A549 (cell line): ENCODE measurements around the gene CLDN7. TPM values are rescaled to one million over a fixed set of nuclear protein-coding genes. Genes with fewer than 3 reads are reported as not detected.

Experiments used
- ATAC-seq, 2 experiments: fragments of 200-7000 bp in 1 of 2; fragments of >200 bp in 1 of 2; cut with Nextera tagmentation in 1 of 2; cut with Tn5 transposase in 1 of 2; 3 replicates each; pipeline versions ENCODE4 v1.8.0 to v1.9.1; 2018 to 2020; ENCODE audit warnings: mild to moderate bottlenecking in 1 of 2, moderate library complexity in 1 of 2
- CTCF ChIA-PET: fragments of 300-600 bp; sonication (Branson Sonifier 250); formaldehyde crosslinking; extraction: SDS; loops from one replicate; lab custom pipeline; 2021; ENCODE audit warnings: antibody characterized with exemption, inconsistent platforms; lab: Yijun Ruan, JAX
- POLR2A ChIA-PET: fragments of 350-600 bp; formaldehyde crosslinking; extraction: SDS; loops from one replicate; lab custom pipeline; 2021; ENCODE audit warnings: antibody characterized with exemption, inconsistent platforms; lab: Yijun Ruan, JAX
- DNase-seq, 2 experiments: peaks; one replicate each; pipeline versions ENCODE4 v3.0.0 to v3.0.0-alpha.2; 2011 to 2016; ENCODE audit warnings: low read depth in 1 of 2, low spot score in 1 of 2
- FAIRE-seq: peaks from 2 replicates; lab custom pipeline; 2011; peaks lifted over from hg19 to GRCh38; lab: Jason Lieb, UNC
- H3K27ac ChIP-seq, 2 experiments: fragments of >200 bp; sonication (Bioruptor Twin); formaldehyde crosslinking; 3 replicates each; pipeline ENCODE4 v1.5.1; 2016 to 2017
- H3K4me1 ChIP-seq: fragments of >200 bp; sonication (Bioruptor Twin); formaldehyde crosslinking; 3 replicates; pipeline ENCODE4 v1.6.1; 2016
- H3K4me2 ChIP-seq: fragments of >200 bp; sonication (Bioruptor Twin); formaldehyde crosslinking; 3 replicates; pipeline ENCODE4 v1.6.1; 2016
- H3K4me3 ChIP-seq: fragments of >200 bp; sonication (Bioruptor Twin); formaldehyde crosslinking; 3 replicates; pipeline ENCODE4 v1.5.1; 2016
- H3K9me3 ChIP-seq: fragments of >200 bp; sonication (Bioruptor Twin); formaldehyde crosslinking; 3 replicates; pipeline ENCODE4 v1.6.1; 2016
- CHD2 ChIP-seq: fragments of 150-350 bp; IDR thresholded peaks from 2 replicates; pipeline ENCODE4 v1.6.1; 2014; ENCODE audit warnings: low read length; ENCODE audit not compliant: partially characterized antibody
- CHD4 ChIP-seq: fragments of 200-600 bp; sonication (generic); IDR thresholded peaks from 2 replicates; pipeline ENCODE4 v1.6.1; 2016; ENCODE audit warnings: antibody characterized with exemption, mild to moderate bottlenecking, borderline replicate concordance
- E2F6 ChIP-seq: IDR thresholded peaks from 2 replicates; pipeline ENCODE4 v1.6.1; 2012; ENCODE audit warnings: low read depth, borderline replicate concordance
- ELK1 ChIP-seq: fragments of 150-350 bp; IDR thresholded peaks from 2 replicates; pipeline ENCODE4 v1.6.1; 2014; ENCODE audit warnings: low read depth, mild to moderate bottlenecking, low read length
- MAX ChIP-seq: IDR thresholded peaks from 2 replicates; pipeline ENCODE4 v1.6.1; 2012
- MAZ ChIP-seq: fragments of 150-350 bp; IDR thresholded peaks from 2 replicates; pipeline ENCODE4 v1.6.1; 2014; ENCODE audit warnings: antibody characterized with exemption, low read depth, low read length, borderline replicate concordance
- MYC ChIP-seq: IDR thresholded peaks from 2 replicates; pipeline ENCODE4 v1.6.1; 2012; ENCODE audit warnings: mild to moderate bottlenecking, inconsistent platforms, low read length, improper control_type of control experiment, borderline replicate concordance
- NFE2L2 ChIP-seq: fragments of 150-350 bp; conservative IDR thresholded peaks from 2 replicates; pipeline ENCODE4 v1.6.1; 2014; ENCODE audit warnings: low read length
- NPAS2 ChIP-seq: fragments of 250-450 bp; sonication (Bioruptor Pico); IDR thresholded peaks from 2 replicates; pipeline ENCODE4 v1.8.0; 2022; ENCODE audit warnings: mild to moderate bottlenecking, moderate library complexity, borderline replicate concordance
- PBX3 ChIP-seq: IDR thresholded peaks from 2 replicates; pipeline ENCODE4 v1.6.1; 2012
- PHF8 ChIP-seq: fragments of 200-600 bp; sonication (generic); IDR thresholded peaks from 2 replicates; pipeline ENCODE4 v1.6.1; 2016; ENCODE audit warnings: low read depth, mild to moderate bottlenecking, antibody characterized with exemption, moderate library complexity, borderline replicate concordance
- RARB ChIP-seq: fragments of 250-450 bp; sonication (Bioruptor Pico); IDR thresholded peaks from 2 replicates; pipeline ENCODE4 v1.8.0; 2021; ENCODE audit warnings: mild to moderate bottlenecking, moderate library complexity
- USF2 ChIP-seq: fragments of 450-650 bp; IDR thresholded peaks from 2 replicates; pipeline ENCODE4 v1.6.1; 2014; ENCODE audit warnings: antibody characterized with exemption
- WGBS: methylation state at CpG from one replicate; pipeline ENCODE4 v1.1.6; 2017; ENCODE audit errors: missing lambda C conversion rate; 5-methylcytosine and 5-hydroxymethylcytosine counted together
- polyA plus RNA-seq, 4 experiments: library from polyadenylated mRNA; depleted of rRNA in 3 of 4; stranded (reverse); fragments of >200 nt; fragmentation: RNase III in 1 of 4; extraction: RNeasy Plus Mini Kit Qiagen cat#74134 plus additional on column Dnase treatment in 1 of 4; gene quantifications; 2 replicates in 3 of 4; 3 replicates in 1 of 4; pipeline ENCODE4 v1.2.3, GENCODE V29; 2011 to 2017

CLDN7 gene
- polyA plus RNA-seq, 2 of the 4 experiments (the other 2 are of a cell fraction), result 0.97 to 4.2 TPM

GRCh38 chr17:7242717-7243452 lies 19.4 kb downstream of the CLDN7 start (continued):
- TF ChIP-seq RARB (CRISPR knock-in tag) (0 out of 2 replicates have a peak, but pooled peaks have one; percentile 48), ELK1 (no peak), MYC (peak; percentile 60; the same call in 1 of the 2 replicates), USF2 (peak; percentile 99), NPAS2 (CRISPR knock-in tag) (peak; percentile 68; the same call in 1 of the 2 replicates)

GRCh38 chr17:7241783-7242716 lies 20.2 kb downstream of the CLDN7 start, which contains the start of gene GABARAP:
Gene GABARAP, minus strand, starts transcription at chr17:7242449. Its CDS starts 119 bp downstream, at chr17:7242330.
- Histone ChIP-seq H3K4me2 (peak within 1 kb of the TSS; percentile 97), H3K9me3 (no peaks in the 10 kb centered on the region), H3K27ac (peak within 1 kb of the TSS; percentile 96 to 99), H3K4me1 (peaks cover 27% of the 10 kb centered on the region), H3K4me3 (peak within 1 kb of the TSS; percentile 86)
- 1% methylated on average over 50 of the region's 62 CpGs for WGBS
- POLR2A ChIA-PET, result interaction anchor here (1.0 to 2.9 kb wide), 7 partner anchors 8 to 206 kb away, joined by 3 to 15 read pairs (median 4); partner anchors contain the start of genes ACADVL, CTDNEP1, DLG4 and DVL2
- DNase-seq, result peak; percentile 77 to 95
- ATAC-seq, result peak; percentile 9 to 39; a peak in 5 of 6 replicates
- FAIRE-seq, result peak; percentile 7
- peak; percentile 92 for TF ChIP-seq PBX3
- TF ChIP-seq MYC, result peak; percentile 47; the same call in 1 of the 2 replicates
- peak; percentile 46 for TF ChIP-seq CHD2
- TF ChIP-seq MAX, result peak; percentile 31; the same call in 1 of the 2 replicates
- peak; percentile 81 for TF ChIP-seq PHF8
- TF ChIP-seq NFE2L2, result no peak
- peak; percentile 60; the same call in 1 of the 2 replicates for TF ChIP-seq MAZ
- peak; percentile 72 for TF ChIP-seq E2F6
- no peak for TF ChIP-seq CHD4
- no peak for TF ChIP-seq RARB (CRISPR knock-in tag)
- 0 out of 2 replicates have a peak, but pooled peaks have one; percentile 2 for TF ChIP-seq USF2
- CTCF ChIA-PET, result interaction anchor here (0.6 to 17.3 kb wide), 12 partner anchors 9 to 196 kb away, joined by 3 to 169 read pairs (median 4); partner anchors contain the start of genes ACADVL, CTDNEP1, DLG4 and ELP5
